Smooth muscle cell (in vitro differentiated cells): ENCODE results near the gene ITPA. TPM values are rescaled to one million over a fixed set of nuclear protein-coding genes. Genes with fewer than 3 reads are reported as not detected.

Experiments
- DNase-seq: peaks from one replicate; lab custom pipeline; 2025; ENCODE audit not compliant: unreplicated experiment; lab: John Stamatoyannopoulos, UW
- H2AFZ ChIP-seq: fragments of 200-600 bp; sonication (generic); 2 replicates; pipeline ENCODE4 v1.6.0; 2016; ENCODE audit warnings: antibody characterized with exemption, low read depth, mild to moderate bottlenecking
- H3F3A ChIP-seq: fragments of 200-600 bp; sonication (generic); 2 replicates; pipeline ENCODE4 v1.6.0; 2017; ENCODE audit warnings: antibody characterized with exemption, low read depth
- H3K27ac ChIP-seq: fragments of 200-600 bp; sonication (generic); 2 replicates; pipeline ENCODE4 v1.5.1; 2016; ENCODE audit warnings: low read depth, mild to moderate bottlenecking
- H3K27me3 ChIP-seq: fragments of 200-600 bp; sonication (generic); 2 replicates; pipeline ENCODE4 v1.6.1; 2016; ENCODE audit warnings: low read depth, mild to moderate bottlenecking
- H3K36me3 ChIP-seq: fragments of 200-600 bp; sonication (generic); 2 replicates; pipeline ENCODE4 v1.5.1; 2016; ENCODE audit warnings: low read depth
- H3K4me1 ChIP-seq: fragments of 200-600 bp; sonication (generic); 2 replicates; pipeline ENCODE4 v1.5.1; 2016; ENCODE audit warnings: low read depth
- H3K4me2 ChIP-seq: fragments of 200-600 bp; sonication (generic); 2 replicates; pipeline ENCODE4 v1.6.0; 2016; ENCODE audit warnings: mild to moderate bottlenecking
- H3K4me3 ChIP-seq: fragments of 200-600 bp; sonication (generic); 2 replicates; pipeline ENCODE4 v1.5.1; 2016; ENCODE audit warnings: mild to moderate bottlenecking
- H3K79me2 ChIP-seq: fragments of 200-600 bp; sonication (generic); 2 replicates; pipeline ENCODE4 v1.6.0; 2016; ENCODE audit warnings: low read depth, mild to moderate bottlenecking
- H3K9ac ChIP-seq: fragments of 200-600 bp; sonication (generic); 2 replicates; pipeline ENCODE4 v1.6.0; 2016; ENCODE audit warnings: low read depth
- H3K9me3 ChIP-seq: fragments of 200-600 bp; sonication (generic); replicated peaks from 2 replicates; pipeline ENCODE4 v1.5.1; 2016; ENCODE audit warnings: low read depth
- H4K20me1 ChIP-seq: fragments of 200-600 bp; sonication (generic); 2 replicates; pipeline ENCODE4 v1.6.0; 2016; ENCODE audit warnings: low read depth
- WGBS: methylation state at CpG from one replicate; pipeline ENCODE4 v1.1.7; 2016; ENCODE audit warnings: low lambda C conversion rate; 5-methylcytosine and 5-hydroxymethylcytosine counted together
- polyA plus RNA-seq: library from polyadenylated mRNA; unstranded; fragments of >200 nt; fragmentation: Nextera tagmentation; extraction: Ambion mirVana; gene quantifications from 2 replicates; pipeline ENCODE4 v1.2.1, GENCODE V29; 2016
- total RNA-seq: library from RNA; depleted of rRNA; stranded (reverse); fragments of >200 nt; gene quantifications from 2 replicates; pipeline ENCODE4 v1.2.3, GENCODE V29; 2014
- TF ChIP-seq, protein P1 (sequence below): fragments of 200-600 bp; sonication (generic); IDR thresholded peaks from 2 replicates; pipeline ENCODE4 v1.5.1; 2017; ENCODE audit warnings: borderline replicate concordance, mild to moderate bottlenecking, antibody characterized with exemption; ENCODE audit not compliant: insufficient read depth, poor library complexity, severe bottlenecking

ITPA gene
- total and polyA plus RNA-seq, 2 experiments from 2014 or later, result 20.4 to 51.6 TPM

DNA sequence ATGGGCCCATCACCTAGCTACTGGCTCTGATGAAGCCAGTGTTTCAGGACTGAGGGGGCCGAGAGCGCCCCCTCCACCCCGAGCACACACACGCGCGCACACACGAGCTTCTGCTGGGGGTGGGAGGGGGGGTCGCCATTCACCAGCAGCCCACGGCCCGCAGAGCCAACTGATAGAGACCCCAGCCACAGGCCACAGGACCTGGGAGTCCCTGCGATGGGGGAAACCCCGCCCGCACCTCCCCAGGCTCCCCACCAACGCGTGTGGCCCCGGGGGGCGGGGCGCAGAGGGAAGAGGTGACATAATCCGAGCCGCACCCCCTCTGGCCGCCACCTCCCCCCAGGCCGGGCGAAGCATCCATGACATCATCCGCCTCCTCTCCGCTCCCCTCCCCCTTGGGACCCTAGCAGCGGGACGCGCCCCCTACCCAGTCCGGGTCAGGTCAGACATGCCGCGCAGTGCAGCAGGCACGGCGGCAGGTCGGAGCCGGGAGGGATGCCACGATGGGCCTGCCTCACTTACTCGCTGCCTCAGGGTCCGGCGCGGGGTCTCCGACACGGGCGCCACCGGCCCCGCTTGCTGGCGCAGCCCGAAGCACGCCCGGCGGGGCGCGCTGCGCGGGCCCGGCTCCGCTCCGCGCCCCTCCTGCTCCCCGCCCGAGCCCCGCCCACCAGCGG, 36.2 kb upstream of the ITPA start, which contains the start of gene LZTS3:
LZTS3 (minus strand) TSS at position 617 of the 677 bp plus-strand sequence. CDS start 6,386 bp downstream, outside the sequence.
- Histone ChIP-seq H3F3A (no peaks in the 10 kb centered on the region), H4K20me1 (no peaks in the 10 kb centered on the region), H3K9me3 (no peaks in the 10 kb centered on the region), H3K4me2 (peak within 1 kb of the TSS; percentile 90), H3K27ac (peak within 1 kb of the TSS; percentile 47), H3K4me3 (peak within 1 kb of the TSS; percentile 98), H3K79me2 (no peaks in the 10 kb centered on the region), H3K27me3 (peaks cover 12% of the 10 kb centered on the region), H3K9ac (peak within 1 kb of the TSS; percentile 90), H3K36me3 (no peaks in the 10 kb centered on the region), H2AFZ (peak within 1 kb of the TSS; percentile 98), H3K4me1 (peaks cover 23% of the 10 kb centered on the region)
- peak; percentile 56 for DNase-seq
- TF ChIP-seq, protein P1, sequence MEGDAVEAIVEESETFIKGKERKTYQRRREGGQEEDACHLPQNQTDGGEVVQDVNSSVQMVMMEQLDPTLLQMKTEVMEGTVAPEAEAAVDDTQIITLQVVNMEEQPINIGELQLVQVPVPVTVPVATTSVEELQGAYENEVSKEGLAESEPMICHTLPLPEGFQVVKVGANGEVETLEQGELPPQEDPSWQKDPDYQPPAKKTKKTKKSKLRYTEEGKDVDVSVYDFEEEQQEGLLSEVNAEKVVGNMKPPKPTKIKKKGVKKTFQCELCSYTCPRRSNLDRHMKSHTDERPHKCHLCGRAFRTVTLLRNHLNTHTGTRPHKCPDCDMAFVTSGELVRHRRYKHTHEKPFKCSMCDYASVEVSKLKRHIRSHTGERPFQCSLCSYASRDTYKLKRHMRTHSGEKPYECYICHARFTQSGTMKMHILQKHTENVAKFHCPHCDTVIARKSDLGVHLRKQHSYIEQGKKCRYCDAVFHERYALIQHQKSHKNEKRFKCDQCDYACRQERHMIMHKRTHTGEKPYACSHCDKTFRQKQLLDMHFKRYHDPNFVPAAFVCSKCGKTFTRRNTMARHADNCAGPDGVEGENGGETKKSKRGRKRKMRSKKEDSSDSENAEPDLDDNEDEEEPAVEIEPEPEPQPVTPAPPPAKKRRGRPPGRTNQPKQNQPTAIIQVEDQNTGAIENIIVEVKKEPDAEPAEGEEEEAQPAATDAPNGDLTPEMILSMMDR, result no peak
- WGBS, result under 1% methylated on average over 19 of the region's 62 CpGs

DNA sequence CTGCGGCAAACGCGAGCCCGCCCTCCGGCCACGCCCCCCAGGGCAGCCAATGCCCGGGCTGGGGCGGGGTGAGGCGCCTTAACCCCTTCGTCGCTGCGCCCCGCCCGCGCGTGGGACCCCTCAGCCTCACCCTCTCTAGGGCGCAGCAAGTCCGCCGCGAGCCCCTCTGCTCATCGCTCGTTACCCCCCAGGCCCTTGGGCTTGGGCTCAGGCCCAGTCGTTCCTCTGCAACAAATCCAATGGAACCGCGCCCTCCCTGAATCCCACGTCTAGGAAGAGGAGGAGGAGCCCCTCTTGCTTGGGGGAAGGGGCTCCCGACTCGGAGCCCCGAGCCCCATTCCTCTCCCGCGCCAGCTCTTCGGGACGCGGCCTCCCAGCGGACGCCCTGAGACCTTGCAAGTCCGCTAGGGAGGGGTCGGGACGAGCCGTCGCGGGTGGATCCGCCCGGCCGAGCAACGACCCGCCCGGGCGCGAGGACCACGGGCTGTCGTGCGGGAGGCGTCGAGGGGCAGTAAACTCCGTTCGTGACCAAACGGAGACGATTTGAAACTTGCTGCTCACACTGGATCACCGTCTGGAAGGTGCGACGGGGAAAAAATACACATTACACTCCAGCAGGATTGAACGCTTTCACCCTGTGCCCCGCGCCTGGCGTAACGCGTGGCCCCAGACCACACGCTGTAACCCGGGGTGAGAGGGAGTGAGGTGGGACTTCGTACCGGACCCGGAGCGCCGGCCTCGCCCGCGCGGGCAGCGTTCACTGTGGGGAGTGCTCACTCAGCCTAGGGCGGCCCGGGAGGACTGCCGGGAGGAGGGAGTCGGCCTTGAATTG, 35.5 kb upstream of the ITPA start:
- WGBS, result 1% methylated on average over 72 of the region's 84 CpGs
- Histone ChIP-seq H3K9ac (peak overlapping the region; percentile 77), H3K79me2 (no peaks in the 10 kb centered on the region), H3K4me3 (peak overlapping the region; percentile 98), H3F3A (no peaks in the 10 kb centered on the region), H3K27ac (peak overlapping the region; percentile 30), H3K36me3 (no peaks in the 10 kb centered on the region), H3K4me2 (peak overlapping the region; percentile 90), H3K9me3 (no peaks in the 10 kb centered on the region), H2AFZ (peak overlapping the region; percentile 98), H3K27me3 (peaks cover 5% of the 10 kb centered on the region), H3K4me1 (peaks cover 17% of the 10 kb centered on the region), H4K20me1 (no peaks in the 10 kb centered on the region)
- TF ChIP-seq, protein P1, result no peak
- peak; percentile 68 for DNase-seq

DNA sequence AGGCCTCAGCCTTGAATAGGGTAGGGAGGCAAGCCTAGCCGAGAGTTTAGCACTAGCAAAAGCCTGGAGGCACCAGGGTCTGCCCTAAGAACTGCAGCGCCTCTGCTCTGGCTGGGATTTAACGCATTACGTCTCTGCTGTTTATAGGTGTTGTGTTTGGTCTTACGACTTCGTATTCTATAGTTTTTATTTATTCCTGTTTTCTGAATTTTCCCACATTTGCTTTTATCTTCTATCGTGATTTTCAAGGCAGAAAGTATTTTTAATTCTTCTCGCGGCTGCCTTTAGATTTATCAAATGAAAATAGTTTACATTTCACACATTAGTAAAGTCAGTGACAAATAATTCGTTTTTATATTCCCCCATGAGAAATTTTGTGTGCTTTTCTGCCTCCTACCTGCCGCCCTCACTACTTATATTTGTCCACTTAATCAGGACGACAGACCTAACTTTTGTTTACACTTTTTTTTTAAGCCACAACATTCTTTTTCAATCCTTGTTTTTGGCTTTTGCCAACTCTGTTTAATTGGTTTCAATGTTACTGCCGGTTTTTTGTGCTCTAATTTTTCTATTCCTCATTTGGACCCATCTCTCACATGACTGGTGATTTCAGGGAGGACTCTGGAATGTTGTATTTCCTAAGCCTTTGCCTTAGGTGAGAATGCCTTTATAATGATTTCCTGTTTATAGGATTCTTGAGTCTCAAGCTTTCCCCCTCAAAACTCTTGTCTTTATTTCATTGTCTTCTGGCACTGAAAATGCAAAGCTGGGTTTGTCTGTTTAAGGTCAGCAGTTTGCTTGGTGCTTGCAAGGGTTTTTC, 34.6 kb upstream of the ITPA start:
- Histone ChIP-seq H3F3A (no peaks in the 10 kb centered on the region), H4K20me1 (no peaks in the 10 kb centered on the region), H2AFZ (peak overlapping the region; percentile 98), H3K27ac (peak overlapping the region; percentile 30), H3K4me3 (peak overlapping the region; percentile 98), H3K27me3 (no peaks in the 10 kb centered on the region), H3K9me3 (no peaks in the 10 kb centered on the region), H3K36me3 (no peaks in the 10 kb centered on the region), H3K4me1 (peaks cover 17% of the 10 kb centered on the region), H3K9ac (peak overlapping the region; percentile 77), H3K79me2 (no peaks in the 10 kb centered on the region), H3K4me2 (peak overlapping the region; percentile 90)
- TF ChIP-seq, protein P1, result no peak
- DNase-seq, result no peak
- WGBS, result 4% methylated on average over 13 of the region's 13 CpGs
